Measurements from ENCODE around the gene FARP2. TPM values are rescaled to one million over a fixed set of nuclear protein-coding genes. Genes with fewer than 3 reads are reported as not detected.

Gene FARP2
- total RNA-seq, 1 donor from 2014 or later: 31.8 TPM

- Histone ChIP-seq H3K4me3 (ENCODE audit: low read depth, low read length) (no peak overlapping the region), H3K36me3 (ENCODE audit: control insufficient read depth, insufficient read depth, low read length) (no peaks in the 10 kb centered on the region)
Measured at GRCh38 chr2:241330616-241330981, 25.5 kb upstream of the FARP2 start.

DNA sequence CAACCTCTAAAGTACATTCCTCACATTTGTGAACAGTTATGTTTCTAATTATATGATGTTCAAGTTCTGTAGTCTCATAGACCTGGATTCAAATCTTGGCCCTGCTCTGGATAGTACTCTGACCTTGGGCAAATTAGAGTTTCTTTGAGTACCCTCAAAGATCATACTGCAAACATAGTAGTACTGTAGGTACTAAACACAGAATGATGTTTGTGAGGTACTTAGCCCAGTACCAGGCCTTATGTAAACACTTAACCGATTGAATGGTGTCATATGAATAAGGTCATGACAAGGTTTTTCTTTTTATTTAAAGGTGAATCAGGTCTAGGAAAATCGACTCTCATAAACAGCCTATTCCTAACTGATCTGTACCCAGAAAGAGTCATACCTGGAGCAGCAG, 21.3 kb upstream of the FARP2 start:
- peaks cover 1% of the 10 kb centered on the region for H3K36me3 ChIP-seq (ENCODE audit: control insufficient read depth, insufficient read depth, low read length)
- no peak for DNase-seq (ENCODE audit: low read depth)

More at GRCh38 chr2:241330616-241330981, 25.5 kb upstream of the FARP2 start:
- TF ChIP-seq, protein P1, sequence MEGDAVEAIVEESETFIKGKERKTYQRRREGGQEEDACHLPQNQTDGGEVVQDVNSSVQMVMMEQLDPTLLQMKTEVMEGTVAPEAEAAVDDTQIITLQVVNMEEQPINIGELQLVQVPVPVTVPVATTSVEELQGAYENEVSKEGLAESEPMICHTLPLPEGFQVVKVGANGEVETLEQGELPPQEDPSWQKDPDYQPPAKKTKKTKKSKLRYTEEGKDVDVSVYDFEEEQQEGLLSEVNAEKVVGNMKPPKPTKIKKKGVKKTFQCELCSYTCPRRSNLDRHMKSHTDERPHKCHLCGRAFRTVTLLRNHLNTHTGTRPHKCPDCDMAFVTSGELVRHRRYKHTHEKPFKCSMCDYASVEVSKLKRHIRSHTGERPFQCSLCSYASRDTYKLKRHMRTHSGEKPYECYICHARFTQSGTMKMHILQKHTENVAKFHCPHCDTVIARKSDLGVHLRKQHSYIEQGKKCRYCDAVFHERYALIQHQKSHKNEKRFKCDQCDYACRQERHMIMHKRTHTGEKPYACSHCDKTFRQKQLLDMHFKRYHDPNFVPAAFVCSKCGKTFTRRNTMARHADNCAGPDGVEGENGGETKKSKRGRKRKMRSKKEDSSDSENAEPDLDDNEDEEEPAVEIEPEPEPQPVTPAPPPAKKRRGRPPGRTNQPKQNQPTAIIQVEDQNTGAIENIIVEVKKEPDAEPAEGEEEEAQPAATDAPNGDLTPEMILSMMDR (IDR thresholded peaks at IDR 0.05; ENCODE audit: insufficient read depth, low read length, poor library complexity, severe bottlenecking): no peak
- no peaks in the 10 kb centered on the region for H3K27me3 ChIP-seq (ENCODE audit: control insufficient read depth, insufficient read depth, low read length)
- DNase-seq (ENCODE audit: low read depth): no peak

DNA sequence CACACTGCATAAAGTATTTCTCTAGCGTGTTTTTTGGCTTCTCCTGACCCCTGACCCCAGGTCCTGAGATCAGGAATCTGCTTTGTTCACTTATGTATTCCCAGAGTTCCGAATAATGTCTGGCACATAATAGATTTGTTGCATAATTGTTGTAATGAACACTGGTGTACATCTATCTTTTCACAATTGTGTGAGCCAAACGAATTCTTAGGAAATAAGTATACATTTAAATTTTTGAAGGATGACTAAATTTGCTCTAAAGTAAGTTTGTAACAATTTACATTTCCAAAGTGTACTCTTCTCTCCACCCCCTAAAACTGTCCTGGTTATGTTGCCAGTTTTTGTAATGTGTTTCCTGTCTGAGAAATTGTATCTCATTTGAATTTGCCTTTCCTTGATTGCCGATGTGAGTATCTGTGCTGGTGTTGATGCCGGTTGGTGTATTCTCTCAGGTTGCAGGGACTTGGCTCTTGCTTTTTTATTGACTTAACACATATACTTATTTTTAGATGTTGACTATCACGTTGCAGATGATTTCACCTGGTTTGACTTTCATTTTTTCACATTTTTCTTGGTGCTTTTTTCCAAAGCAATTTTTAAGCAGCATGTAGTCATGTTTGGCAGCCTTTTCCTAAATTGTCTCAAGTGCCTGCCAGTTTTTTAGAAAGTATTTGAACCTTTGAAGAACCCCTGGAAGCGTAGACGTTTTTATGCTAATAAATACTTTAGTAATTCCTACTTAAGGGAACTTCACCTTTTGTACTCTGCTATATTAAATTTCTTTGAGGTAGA, 16.1 kb upstream of the FARP2 start:
- TF ChIP-seq, protein P1 (IDR thresholded peaks at IDR 0.05; ENCODE audit: insufficient read depth, low read length, poor library complexity, severe bottlenecking): no peak
- Histone ChIP-seq H3K4me3 (ENCODE audit: low read depth, low read length) (no peak overlapping the region), H3K27me3 (ENCODE audit: control insufficient read depth, insufficient read depth, low read length) (no peaks in the 10 kb centered on the region), H3K36me3 (ENCODE audit: control insufficient read depth, insufficient read depth, low read length) (peaks cover 7% of the 10 kb centered on the region)
- no peak for DNase-seq (ENCODE audit: low read depth)

More for the DNA sequence above, 21.3 kb upstream of the FARP2 start:
- Histone ChIP-seq H3K27me3 (ENCODE audit: control insufficient read depth, insufficient read depth, low read length) (no peaks in the 10 kb centered on the region), H3K4me3 (ENCODE audit: low read depth, low read length) (no peak overlapping the region)
- TF ChIP-seq, protein P1 (IDR thresholded peaks at IDR 0.05; ENCODE audit: insufficient read depth, low read length, poor library complexity, severe bottlenecking): no peak

- no peak for DNase-seq (ENCODE audit: low read depth)
- no peak overlapping the region for H3K4me3 ChIP-seq (ENCODE audit: low read depth, low read length)
- no peaks in the 10 kb centered on the region for H3K27me3 ChIP-seq (ENCODE audit: control insufficient read depth, insufficient read depth, low read length)
- TF ChIP-seq, protein P1 (IDR thresholded peaks at IDR 0.05; ENCODE audit: insufficient read depth, low read length, poor library complexity, severe bottlenecking): no peak
- H3K36me3 ChIP-seq (ENCODE audit: control insufficient read depth, insufficient read depth, low read length): peaks cover 7% of the 10 kb centered on the region
Measured at GRCh38 chr2:241340631-241341163, 15.4 kb upstream of the FARP2 start.

DNA sequence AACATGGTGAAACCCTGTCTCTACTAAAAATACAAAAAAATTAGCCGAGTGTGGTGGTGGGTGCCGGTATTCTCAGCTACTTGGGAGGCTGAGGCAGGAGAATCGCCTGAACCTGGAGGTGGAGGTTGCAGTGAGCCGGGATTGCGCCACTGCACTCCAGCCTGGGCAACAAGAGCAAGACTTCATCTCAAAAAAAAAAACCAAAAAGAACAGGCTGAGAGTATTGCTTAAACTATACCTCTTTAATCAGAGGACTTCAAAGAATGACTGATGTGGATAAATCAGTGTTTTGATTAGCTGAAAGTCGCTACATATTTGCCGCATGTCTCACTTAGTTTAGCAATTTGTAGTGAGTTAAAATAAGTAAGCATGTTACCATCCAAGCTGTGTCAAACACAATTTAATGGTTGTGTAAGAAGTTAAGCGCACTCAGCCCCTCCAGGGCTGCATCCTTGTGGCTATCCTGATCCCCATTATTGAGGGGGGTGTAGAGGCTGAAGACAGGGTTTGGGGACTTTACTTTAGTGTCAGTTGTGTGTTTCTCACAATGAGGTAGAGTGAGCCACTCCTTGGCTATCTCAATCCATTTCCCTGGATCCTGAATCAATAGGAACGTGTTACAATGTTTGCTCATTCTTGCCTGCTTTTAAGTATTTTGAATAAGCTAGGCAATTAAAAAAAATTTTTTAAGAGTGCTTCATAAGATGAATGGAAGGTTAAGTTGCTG, 11.0 kb upstream of the FARP2 start:
- H3K4me3 ChIP-seq (ENCODE audit: low read depth, low read length): no peak overlapping the region
- no peaks in the 10 kb centered on the region for H3K27me3 ChIP-seq (ENCODE audit: control insufficient read depth, insufficient read depth, low read length)
- TF ChIP-seq, protein P1 (IDR thresholded peaks at IDR 0.05; ENCODE audit: insufficient read depth, low read length, poor library complexity, severe bottlenecking): no peak
- DNase-seq (ENCODE audit: low read depth): no peak
- H3K36me3 ChIP-seq (ENCODE audit: control insufficient read depth, insufficient read depth, low read length): peaks cover 5% of the 10 kb centered on the region

Data from kidney epithelial cell (primary cell).